Measurements from ENCODE around the gene NGEF. TPM values are rescaled to one million over a fixed set of nuclear protein-coding genes. Genes with fewer than 3 reads are reported as not detected.
"Not testable (repeated sequence)": the region's sequence is repeated elsewhere in the genome, so short reads cannot be mapped to it uniquely, and the experiment has no call there.

The NGEF gene
- total RNA-seq, 1 experiment from 2014 or later, result 13.8 TPM

GRCh38 chr2:233052517-233052916 lies 39.5 kb upstream of the NGEF start:
- not testable (repeated sequence) for DNase-seq (ENCODE audit: low read depth in 1 of 2, low spot score in 2 of 2); H3K4me1 ChIP-seq (replicated peaks); H3K27me3 ChIP-seq (replicated peaks); H3K4me3 ChIP-seq; H3K9me3 ChIP-seq (replicated peaks); H3K27ac ChIP-seq; H3K36me3 ChIP-seq

- no peaks in the 10 kb centered on the region for H3K9me3 ChIP-seq (replicated peaks)
- no peak overlapping the region for H3K27ac ChIP-seq
- H3K27me3 ChIP-seq (replicated peaks), result no peaks in the 10 kb centered on the region
- no peaks in the 10 kb centered on the region for H3K36me3 ChIP-seq
- no peak overlapping the region for H3K4me3 ChIP-seq
- H3K4me1 ChIP-seq (replicated peaks), result peaks cover 9% of the 10 kb centered on the region; the same call in 1 of the 2 replicates
- no peak for DNase-seq (ENCODE audit: low read depth in 1 of 2, low spot score in 2 of 2)
These were observed 38.4 kb upstream of the NGEF start for GRCh38 chr2:233051241-233052149.

GRCh38 chr2:233049194-233049761 lies 36.2 kb upstream of the NGEF start:
- Histone ChIP-seq H3K4me3 (no peak overlapping the region), H3K36me3 (no peaks in the 10 kb centered on the region; the same call in 1 of the 2 replicates), H3K4me1 (replicated peaks) (peaks cover 2% of the 10 kb centered on the region; the same call in 1 of the 2 replicates), H3K27ac (no peak overlapping the region), H3K9me3 (replicated peaks) (no peaks in the 10 kb centered on the region), H3K27me3 (replicated peaks) (no peaks in the 10 kb centered on the region)
- no peak for DNase-seq (ENCODE audit: low read depth in 1 of 2, low spot score in 2 of 2)

GRCh38 chr2:233048569-233049193 lies 35.6 kb upstream of the NGEF start:
- Histone ChIP-seq H3K36me3 (no peaks in the 10 kb centered on the region; the same call in 1 of the 2 replicates), H3K9me3 (replicated peaks) (no peaks in the 10 kb centered on the region), H3K4me3 (no peak overlapping the region), H3K4me1 (replicated peaks) (no peaks in the 10 kb centered on the region), H3K27ac (no peak overlapping the region), H3K27me3 (replicated peaks) (no peaks in the 10 kb centered on the region)
- DNase-seq (ENCODE audit: low read depth in 1 of 2, low spot score in 2 of 2), result no peak

GRCh38 chr2:233047667-233048066 lies 34.6 kb upstream of the NGEF start:
- Histone ChIP-seq H3K4me1 (replicated peaks) (no peaks in the 10 kb centered on the region), H3K4me3 (no peak overlapping the region), H3K9me3 (replicated peaks) (no peaks in the 10 kb centered on the region), H3K36me3 (no peaks in the 10 kb centered on the region; the same call in 1 of the 2 replicates), H3K27me3 (replicated peaks) (no peaks in the 10 kb centered on the region), H3K27ac (no peak overlapping the region)
- no peak for DNase-seq (ENCODE audit: low read depth in 1 of 2, low spot score in 2 of 2)

GRCh38 chr2:233047206-233047605 lies 34.1 kb upstream of the NGEF start:
- no peak for DNase-seq (ENCODE audit: low read depth in 1 of 2, low spot score in 2 of 2)
- Histone ChIP-seq H3K4me1 (replicated peaks) (no peaks in the 10 kb centered on the region), H3K27ac (no peak overlapping the region), H3K9me3 (replicated peaks) (no peaks in the 10 kb centered on the region), H3K27me3 (replicated peaks) (no peaks in the 10 kb centered on the region), H3K4me3 (no peak overlapping the region), H3K36me3 (no peaks in the 10 kb centered on the region; the same call in 1 of the 2 replicates)

- H3K9me3 ChIP-seq (replicated peaks), result no peaks in the 10 kb centered on the region
- H3K4me1 ChIP-seq (replicated peaks), result no peaks in the 10 kb centered on the region
- no peak for DNase-seq (ENCODE audit: low read depth in 1 of 2, low spot score in 2 of 2)
- H3K27me3 ChIP-seq (replicated peaks), result no peaks in the 10 kb centered on the region
- no peak overlapping the region for H3K4me3 ChIP-seq
- H3K36me3 ChIP-seq, result no peaks in the 10 kb centered on the region; the same call in 1 of the 2 replicates
- H3K27ac ChIP-seq, result no peak overlapping the region
These were observed 32.0 kb upstream of the NGEF start for GRCh38 chr2:233044974-233045605.

GRCh38 chr2:233042549-233042948 lies 29.5 kb upstream of the NGEF start:
- Histone ChIP-seq H3K4me1 (replicated peaks) (peaks cover 4% of the 10 kb centered on the region), H3K36me3 (no peaks in the 10 kb centered on the region; the same call in 1 of the 2 replicates), H3K4me3 (no peak overlapping the region), H3K9me3 (replicated peaks) (no peaks in the 10 kb centered on the region), H3K27ac (no peak overlapping the region), H3K27me3 (replicated peaks) (no peaks in the 10 kb centered on the region)
- no peak for DNase-seq (ENCODE audit: low read depth in 1 of 2, low spot score in 2 of 2)

- Histone ChIP-seq H3K4me1 (replicated peaks) (peaks cover 11% of the 10 kb centered on the region), H3K27ac (no peak overlapping the region), H3K4me3 (no peak overlapping the region), H3K9me3 (replicated peaks) (no peaks in the 10 kb centered on the region), H3K36me3 (no peaks in the 10 kb centered on the region; the same call in 1 of the 2 replicates), H3K27me3 (replicated peaks) (no peaks in the 10 kb centered on the region)
- DNase-seq (ENCODE audit: low read depth in 1 of 2, low spot score in 2 of 2), result no peak
These were observed 28.8 kb upstream of the NGEF start for GRCh38 chr2:233041722-233042323.

- H3K4me1 ChIP-seq (replicated peaks), result peaks cover 14% of the 10 kb centered on the region
- H3K36me3 ChIP-seq, result no peaks in the 10 kb centered on the region; the same call in 1 of the 2 replicates
- no peak overlapping the region for H3K4me3 ChIP-seq
- H3K27me3 ChIP-seq (replicated peaks), result no peaks in the 10 kb centered on the region
- H3K27ac ChIP-seq, result no peak overlapping the region
- H3K9me3 ChIP-seq (replicated peaks), result peaks cover 5% of the 10 kb centered on the region; the same call in 1 of the 2 replicates
- DNase-seq (ENCODE audit: low read depth in 1 of 2, low spot score in 2 of 2), result no peak
These were observed 27.5 kb upstream of the NGEF start for GRCh38 chr2:233040571-233040970.

- H3K4me1 ChIP-seq (replicated peaks), result peaks cover 14% of the 10 kb centered on the region
- no peak overlapping the region for H3K27ac ChIP-seq
- H3K27me3 ChIP-seq (replicated peaks), result no peaks in the 10 kb centered on the region
- peaks cover 6% of the 10 kb centered on the region; the same call in 1 of the 2 replicates for H3K9me3 ChIP-seq (replicated peaks)
- H3K4me3 ChIP-seq, result no peak overlapping the region
- no peaks in the 10 kb centered on the region for H3K36me3 ChIP-seq
- no peak for DNase-seq (ENCODE audit: low read depth in 1 of 2, low spot score in 2 of 2)
These were observed 26.9 kb upstream of the NGEF start for GRCh38 chr2:233039846-233040530.

- Histone ChIP-seq H3K9me3 (replicated peaks) (peaks cover 6% of the 10 kb centered on the region; the same call in 1 of the 2 replicates), H3K36me3 (no peaks in the 10 kb centered on the region)
These were observed 26.3 kb upstream of the NGEF start for GRCh38 chr2:233039212-233039845.

More at GRCh38 chr2:233039212-233039845, 26.3 kb upstream of the NGEF start:
- DNase-seq (ENCODE audit: low read depth in 1 of 2, low spot score in 2 of 2), result no peak
- H3K27ac ChIP-seq, result no peak overlapping the region
- H3K4me3 ChIP-seq, result no peak overlapping the region
- peaks cover 14% of the 10 kb centered on the region for H3K4me1 ChIP-seq (replicated peaks)
- H3K27me3 ChIP-seq (replicated peaks), result no peaks in the 10 kb centered on the region

Data from SJSA1 (cell line).